Mucosa of stomach (tissue), 1 donor: Measurements from ENCODE around the gene GGACT.

ENCODE experiments used
- H3K27me3 ChIP-seq: one replicate; pipeline ENCODE4 v1.7.0; 2013; ENCODE audit warnings: mild to moderate bottlenecking, low read length; ENCODE audit not compliant: control insufficient read depth, insufficient read depth
- H3K36me3 ChIP-seq: one replicate; pipeline ENCODE4 v1.7.0; 2013; ENCODE audit warnings: low read length; ENCODE audit not compliant: control insufficient read depth, insufficient read depth
- H3K4me1 ChIP-seq: one replicate; pipeline ENCODE4 v1.7.0; 2013; ENCODE audit warnings: mild to moderate bottlenecking, low read length; ENCODE audit not compliant: control insufficient read depth, insufficient read depth
- H3K4me3 ChIP-seq: one replicate; pipeline ENCODE4 v1.7.0; 2013; ENCODE audit warnings: low read length
- H3K9ac ChIP-seq: one replicate; pipeline ENCODE4 v1.7.0; 2013; ENCODE audit warnings: mild to moderate bottlenecking, low read length, moderate library complexity
- H3K9me3 ChIP-seq: one replicate; pipeline ENCODE4 v1.7.0; 2013; ENCODE audit warnings: mild to moderate bottlenecking, low read length, moderate library complexity; ENCODE audit not compliant: control insufficient read depth
- donor health status: Pancreatic carcinoma.

GGACT gene

GRCh38 chr13:100544866-100545683 lies 43.5 kb downstream of the GGACT start:
- Histone ChIP-seq H3K27me3 (no peaks in the 10 kb centered on the region), H3K9ac (no peak overlapping the region), H3K4me3 (no peak overlapping the region), H3K9me3 (no peaks in the 10 kb centered on the region), H3K36me3 (no peaks in the 10 kb centered on the region), H3K4me1 (no peaks in the 10 kb centered on the region)

GRCh38 chr13:100543872-100544602 lies 44.6 kb downstream of the GGACT start:
- Histone ChIP-seq H3K9ac (no peak overlapping the region), H3K27me3 (no peaks in the 10 kb centered on the region), H3K36me3 (no peaks in the 10 kb centered on the region), H3K4me3 (no peak overlapping the region), H3K4me1 (no peaks in the 10 kb centered on the region), H3K9me3 (no peaks in the 10 kb centered on the region)

GRCh38 chr13:100542826-100543156 lies 45.8 kb downstream of the GGACT start:
- Histone ChIP-seq H3K9ac (no peak overlapping the region), H3K4me1 (no peaks in the 10 kb centered on the region), H3K36me3 (no peaks in the 10 kb centered on the region), H3K4me3 (no peak overlapping the region), H3K27me3 (no peaks in the 10 kb centered on the region), H3K9me3 (no peaks in the 10 kb centered on the region)

GRCh38 chr13:100541897-100542825 lies 46.4 kb downstream of the GGACT start:
- H3K27me3 ChIP-seq = no peaks in the 10 kb centered on the region
- no peaks in the 10 kb centered on the region for H3K9me3 ChIP-seq
- no peak overlapping the region for H3K9ac ChIP-seq
- no peak overlapping the region for H3K4me3 ChIP-seq
- H3K4me1 ChIP-seq = no peaks in the 10 kb centered on the region
- H3K36me3 ChIP-seq = no peaks in the 10 kb centered on the region

- Histone ChIP-seq H3K36me3 (no peaks in the 10 kb centered on the region), H3K9me3 (no peaks in the 10 kb centered on the region), H3K27me3 (no peaks in the 10 kb centered on the region), H3K4me3 (no peak overlapping the region), H3K4me1 (no peaks in the 10 kb centered on the region), H3K9ac (no peak overlapping the region)
Observed at GRCh38 chr13:100540621-100541020, 48.0 kb downstream of the GGACT start.

GRCh38 chr13:100537951-100538462 lies 50.6 kb downstream of the GGACT start:
- H3K36me3 ChIP-seq = no peaks in the 10 kb centered on the region
- H3K4me3 ChIP-seq = no peak overlapping the region
- no peak overlapping the region for H3K9ac ChIP-seq
- no peaks in the 10 kb centered on the region for H3K27me3 ChIP-seq
- no peaks in the 10 kb centered on the region for H3K9me3 ChIP-seq
- peaks cover 9% of the 10 kb centered on the region for H3K4me1 ChIP-seq

- H3K4me3 ChIP-seq = no peak overlapping the region
Observed at GRCh38 chr13:100537486-100537885, 51.1 kb downstream of the GGACT start.

GRCh38 chr13:100536643-100537180 lies 51.9 kb downstream of the GGACT start:
- Histone ChIP-seq H3K4me3 (no peak overlapping the region), H3K27me3 (no peaks in the 10 kb centered on the region), H3K36me3 (no peaks in the 10 kb centered on the region), H3K4me1 (peaks cover 12% of the 10 kb centered on the region), H3K9me3 (no peaks in the 10 kb centered on the region), H3K9ac (no peak overlapping the region)

More at GRCh38 chr13:100537486-100537885, 51.1 kb downstream of the GGACT start:
- Histone ChIP-seq H3K36me3 (no peaks in the 10 kb centered on the region), H3K27me3 (no peaks in the 10 kb centered on the region), H3K4me1 (peaks cover 12% of the 10 kb centered on the region), H3K9ac (no peak overlapping the region), H3K9me3 (no peaks in the 10 kb centered on the region)

- peaks cover 12% of the 10 kb centered on the region for H3K4me1 ChIP-seq
- no peaks in the 10 kb centered on the region for H3K27me3 ChIP-seq
- no peak overlapping the region for H3K4me3 ChIP-seq
- no peak overlapping the region for H3K9ac ChIP-seq
- no peaks in the 10 kb centered on the region for H3K9me3 ChIP-seq
- no peaks in the 10 kb centered on the region for H3K36me3 ChIP-seq
Observed at GRCh38 chr13:100535426-100536135, 53.0 kb downstream of the GGACT start.

GRCh38 chr13:100534911-100535310 lies 53.7 kb downstream of the GGACT start:
- H3K4me1 ChIP-seq = peaks cover 12% of the 10 kb centered on the region
- no peaks in the 10 kb centered on the region for H3K9me3 ChIP-seq
- no peaks in the 10 kb centered on the region for H3K36me3 ChIP-seq
- H3K27me3 ChIP-seq = no peaks in the 10 kb centered on the region
- H3K9ac ChIP-seq = no peak overlapping the region
- H3K4me3 ChIP-seq = no peak overlapping the region
